ENCODE results near the gene TUBA4B.

TUBA4B gene

GRCh38 chr2:219219784-219220532 lies 33.1 kb upstream of the TUBA4B start:
- no peak for DNase-seq (ENCODE audit: low read depth in 1 of 2, low spot score in 1 of 2)
- TF ChIP-seq GABPA (IDR thresholded peaks at IDR 0.05; ENCODE audit: low read depth) (no peak), SPI1 (IDR thresholded peaks at IDR 0.05; ENCODE audit: borderline replicate concordance, low read depth) (no peak), POLR2AphosphoS5 (IDR thresholded peaks at IDR 0.05; ENCODE audit: low read depth) (no peak), CTCF (IDR thresholded peaks at IDR 0.05; ENCODE audit: insufficient read depth, low read length) (no peak), REST (IDR thresholded peaks at IDR 0.05; ENCODE audit: insufficient replicate concordance, low read depth) (no peak)
- Histone ChIP-seq H3K4me3 (replicated peaks; ENCODE audit: insufficient read depth, low read length) (no peak overlapping the region), H3K27me3 (ENCODE audit: insufficient read depth, poor library complexity, severe bottlenecking) (peaks cover 2% of the 10 kb centered on the region), H3K27ac (replicated peaks) (no peak overlapping the region)

GRCh38 chr2:219220652-219221402 lies 32.2 kb upstream of the TUBA4B start:
- no peak overlapping the region for H3K27ac ChIP-seq (replicated peaks)
- TF ChIP-seq SPI1 (IDR thresholded peaks at IDR 0.05; ENCODE audit: borderline replicate concordance, low read depth) (peak; percentile 24; the same call in 1 of the 2 replicates), GABPA (IDR thresholded peaks at IDR 0.05; ENCODE audit: low read depth) (no peak)
- peaks cover 2% of the 10 kb centered on the region for H3K27me3 ChIP-seq (ENCODE audit: insufficient read depth, poor library complexity, severe bottlenecking)
- DNase-seq (ENCODE audit: low read depth in 1 of 2, low spot score in 1 of 2) = no peak
- H3K4me3 ChIP-seq (replicated peaks; ENCODE audit: insufficient read depth, low read length) = no peak overlapping the region

GRCh38 chr2:219221957-219222518 lies 31.0 kb upstream of the TUBA4B start:
- TF ChIP-seq CTCF (IDR thresholded peaks at IDR 0.05; ENCODE audit: insufficient read depth, low read length) (no peak), POLR2AphosphoS5 (IDR thresholded peaks at IDR 0.05; ENCODE audit: low read depth) (no peak), REST (IDR thresholded peaks at IDR 0.05; ENCODE audit: insufficient replicate concordance, low read depth) (no peak), GABPA (IDR thresholded peaks at IDR 0.05; ENCODE audit: low read depth) (no peak), SPI1 (IDR thresholded peaks at IDR 0.05; ENCODE audit: borderline replicate concordance, low read depth) (no peak)
- DNase-seq (ENCODE audit: low read depth in 1 of 2, low spot score in 1 of 2) = no peak
- Histone ChIP-seq H3K27me3 (ENCODE audit: insufficient read depth, poor library complexity, severe bottlenecking) (peaks cover 2% of the 10 kb centered on the region), H3K4me3 (replicated peaks; ENCODE audit: insufficient read depth, low read length) (no peak overlapping the region), H3K27ac (replicated peaks) (no peak overlapping the region)
